A673 (cell line): ENCODE results near the gene ORAI2. TPM values are rescaled to one million over a fixed set of nuclear protein-coding genes. Genes with fewer than 3 reads are reported as not detected.

Experiments
- BruUV-seq: library from RNA; stranded (reverse); fragments of 400-500 nt; replicated peaks from 2 replicates; lab custom pipeline; 2021; lab: Mats Ljungman, UMichigan
- CTCF ChIA-PET: fragments of 300-600 bp; sonication (Branson Sonifier 250); formaldehyde crosslinking; loops from one replicate; lab custom pipeline; 2022; ENCODE audit warnings: antibody characterized with exemption; lab: Charles Lee
- POLR2A ChIA-PET: fragments of 300-600 bp; sonication (Branson Sonifier 250); formaldehyde crosslinking; loops from one replicate; lab custom pipeline; 2022; ENCODE audit warnings: antibody characterized with exemption; ENCODE audit not compliant: low non-redundant PET; lab: Charles Lee
- DNase-seq: peaks from one replicate; pipeline ENCODE4 v3.0.0-alpha.2; 2015; ENCODE audit warnings: low spot score
- H3K27ac ChIP-seq: fragments of 200-600 bp; sonication (generic); 2 replicates; pipeline ENCODE4 v1.5.1; 2016; ENCODE audit warnings: mixed run types, low read depth, mild to moderate bottlenecking, mixed read lengths, antibody characterized with exemption, low read length; ENCODE audit not compliant: poor library complexity, severe bottlenecking
- H3K27me3 ChIP-seq: fragments of 200-600 bp; sonication (generic); replicated peaks from 2 replicates; pipeline ENCODE4 v1.6.1; 2017; ENCODE audit warnings: mixed run types, low read depth, mild to moderate bottlenecking, mixed read lengths, antibody characterized with exemption, low read length; ENCODE audit not compliant: insufficient read depth, poor library complexity
- H3K36me3 ChIP-seq: fragments of 200-600 bp; sonication (generic); 2 replicates; pipeline ENCODE4 v1.6.1; 2016; ENCODE audit warnings: mixed run types, mild to moderate bottlenecking, mixed read lengths, antibody characterized with exemption, low read length; ENCODE audit not compliant: insufficient read depth, poor library complexity, severe bottlenecking
- H3K4me1 ChIP-seq: fragments of 200-600 bp; sonication (generic); 2 replicates; pipeline ENCODE4 v1.6.1; 2017; ENCODE audit warnings: mixed run types, mild to moderate bottlenecking, mixed read lengths, antibody characterized with exemption, low read length; ENCODE audit not compliant: insufficient read depth, poor library complexity, severe bottlenecking
- H3K4me3 ChIP-seq: fragments of 200-600 bp; sonication (generic); 2 replicates; pipeline ENCODE4 v1.5.1; 2016; ENCODE audit warnings: low read depth, mixed run types, mild to moderate bottlenecking, mixed read lengths, low read length; ENCODE audit not compliant: poor library complexity, severe bottlenecking
- H3K9me3 ChIP-seq: fragments of 200-600 bp; sonication (generic); 2 replicates; pipeline ENCODE4 v1.6.1; 2016; ENCODE audit warnings: mixed run types, low read depth, mild to moderate bottlenecking, mixed read lengths, antibody characterized with exemption, low read length; ENCODE audit not compliant: poor library complexity, severe bottlenecking
- EZH2 ChIP-seq: fragments of 200-600 bp; sonication (generic); IDR thresholded peaks from 2 replicates; pipeline ENCODE4 v1.6.1; 2017; ENCODE audit warnings: borderline replicate concordance, low read depth, mild to moderate bottlenecking, mixed read lengths, antibody characterized with exemption, low read length; ENCODE audit not compliant: poor library complexity, severe bottlenecking
- intact Hi-C: fragments of 100-400 bp; cut with micrococcal nuclease; formaldehyde crosslinking; loops from one replicate; pipeline ENCODE4 v1.10.0; 2022; ENCODE audit not compliant: unreplicated experiment
- total RNA-seq: library from RNA; stranded (reverse); gene quantifications from 2 replicates; pipeline ENCODE4 v1.2.3, GENCODE V29; 2021
- TF ChIP-seq, protein P1 (sequence below): fragments of 300-800, 200-600 bp; sonication (generic); conservative IDR thresholded peaks from 2 replicates; pipeline ENCODE4 v1.5.1; 2017; ENCODE audit warnings: low read depth, mild to moderate bottlenecking, antibody characterized with exemption, low read length, moderate library complexity, mixed read lengths

ORAI2 gene
- total RNA-seq, 1 experiment from 2014 or later: 35.2 TPM

DNA sequence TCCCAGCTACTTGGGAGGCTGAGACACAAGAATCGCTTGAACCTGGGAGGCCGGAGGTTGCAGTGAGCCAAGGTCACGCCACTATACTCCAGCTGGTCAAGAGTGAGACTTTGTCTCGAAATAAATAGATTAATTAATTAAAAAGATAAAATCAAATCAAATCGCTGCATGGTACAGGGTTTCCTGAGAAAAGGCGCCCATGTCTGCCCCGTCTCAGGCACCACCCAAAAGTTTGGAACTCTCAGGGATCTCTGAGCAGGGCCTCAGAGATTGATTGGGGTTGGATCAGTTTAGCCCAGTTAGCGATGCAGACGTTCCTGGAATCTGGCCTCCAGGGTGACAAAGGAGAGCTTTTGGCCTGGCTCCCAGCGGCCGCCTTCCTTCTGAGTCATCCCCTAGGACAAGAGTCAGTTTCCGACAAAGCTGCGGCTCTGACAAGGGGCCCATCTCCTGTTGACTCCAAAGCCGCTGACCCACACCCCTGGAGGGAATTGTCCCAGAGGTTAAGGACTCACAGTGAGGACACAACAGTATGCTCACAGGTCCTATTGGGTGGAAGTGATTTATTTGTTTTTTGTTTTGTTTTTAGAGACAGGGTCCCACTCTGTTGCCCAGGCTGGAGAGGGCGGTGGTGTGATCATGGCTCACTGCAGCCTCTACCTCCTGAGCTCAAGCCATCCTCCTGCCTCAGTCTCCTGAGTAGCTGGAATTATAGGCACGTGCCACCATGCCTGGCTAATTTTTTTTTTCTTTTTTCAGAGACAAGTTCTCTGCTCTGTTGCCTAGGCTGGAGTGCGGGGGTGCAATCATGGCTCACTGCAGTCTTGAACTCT is 6.8 kb downstream of the ORAI2 start:
- no peak for TF ChIP-seq EZH2
- TF ChIP-seq, protein P1, sequence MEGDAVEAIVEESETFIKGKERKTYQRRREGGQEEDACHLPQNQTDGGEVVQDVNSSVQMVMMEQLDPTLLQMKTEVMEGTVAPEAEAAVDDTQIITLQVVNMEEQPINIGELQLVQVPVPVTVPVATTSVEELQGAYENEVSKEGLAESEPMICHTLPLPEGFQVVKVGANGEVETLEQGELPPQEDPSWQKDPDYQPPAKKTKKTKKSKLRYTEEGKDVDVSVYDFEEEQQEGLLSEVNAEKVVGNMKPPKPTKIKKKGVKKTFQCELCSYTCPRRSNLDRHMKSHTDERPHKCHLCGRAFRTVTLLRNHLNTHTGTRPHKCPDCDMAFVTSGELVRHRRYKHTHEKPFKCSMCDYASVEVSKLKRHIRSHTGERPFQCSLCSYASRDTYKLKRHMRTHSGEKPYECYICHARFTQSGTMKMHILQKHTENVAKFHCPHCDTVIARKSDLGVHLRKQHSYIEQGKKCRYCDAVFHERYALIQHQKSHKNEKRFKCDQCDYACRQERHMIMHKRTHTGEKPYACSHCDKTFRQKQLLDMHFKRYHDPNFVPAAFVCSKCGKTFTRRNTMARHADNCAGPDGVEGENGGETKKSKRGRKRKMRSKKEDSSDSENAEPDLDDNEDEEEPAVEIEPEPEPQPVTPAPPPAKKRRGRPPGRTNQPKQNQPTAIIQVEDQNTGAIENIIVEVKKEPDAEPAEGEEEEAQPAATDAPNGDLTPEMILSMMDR: no peak

DNA sequence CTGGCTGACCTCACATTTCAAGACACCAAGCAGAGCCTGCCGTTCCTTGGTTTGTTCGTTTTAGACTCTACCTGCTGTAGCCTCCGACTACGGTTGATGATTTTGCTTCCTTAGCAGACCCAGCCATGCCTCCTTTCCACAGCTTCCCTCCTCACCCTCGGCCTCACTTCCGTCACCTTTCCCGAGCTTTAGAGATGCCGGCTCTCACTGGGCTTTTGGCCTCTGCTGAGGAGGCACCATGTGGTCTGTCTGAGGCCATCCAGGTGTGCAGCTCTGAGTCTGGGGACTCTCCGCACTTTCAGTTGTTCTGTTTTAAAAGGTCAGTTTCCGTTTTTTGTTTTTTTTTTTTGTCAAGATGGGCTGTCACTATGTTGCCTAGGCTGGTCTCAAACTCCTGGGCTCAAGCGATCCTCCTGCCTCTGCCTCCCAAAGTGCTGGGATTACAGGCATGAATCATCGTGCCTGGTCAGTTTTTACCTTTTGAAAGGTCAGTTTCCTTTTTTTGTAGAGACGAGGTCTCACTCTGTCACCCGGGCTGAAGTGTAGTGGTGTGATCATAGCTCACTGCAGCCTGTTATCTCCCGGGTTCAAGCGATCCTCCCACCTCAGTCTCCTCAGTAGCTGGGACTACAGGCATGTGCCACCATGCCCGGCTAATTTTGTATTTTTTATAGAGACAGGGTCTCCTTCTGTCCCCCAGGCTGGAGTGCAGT is 11.7 kb downstream of the ORAI2 start:
- Histone ChIP-seq H3K36me3 (no peaks in the 10 kb centered on the region), H3K27ac (no peak overlapping the region), H3K27me3 (no peaks in the 10 kb centered on the region), H3K4me1 (no peaks in the 10 kb centered on the region), H3K4me3 (no peak overlapping the region), H3K9me3 (no peaks in the 10 kb centered on the region)
- intact Hi-C loops: no loop called here
- POLR2A ChIA-PET: no interaction called here
- CTCF ChIA-PET: no interaction called here
- DNase-seq: no peak
- TF ChIP-seq, protein P1: no peak
- TF ChIP-seq EZH2: no peak
- BruUV-seq: no TSS peak

More for the DNA sequence above, 6.8 kb downstream of the ORAI2 start:
- Histone ChIP-seq H3K4me3 (no peak overlapping the region), H3K36me3 (no peaks in the 10 kb centered on the region), H3K9me3 (no peaks in the 10 kb centered on the region), H3K4me1 (no peaks in the 10 kb centered on the region), H3K27me3 (no peaks in the 10 kb centered on the region), H3K27ac (no peak overlapping the region)
- CTCF ChIA-PET: no interaction called here
- no peak for DNase-seq
- intact Hi-C loops: no loop called here
- BruUV-seq: no TSS peak
- POLR2A ChIA-PET: interaction anchor here (0.6 kb wide), 1 partner anchor 789 kb away, joined by 9 read pairs; no protein-coding TSS in a partner anchor

DNA sequence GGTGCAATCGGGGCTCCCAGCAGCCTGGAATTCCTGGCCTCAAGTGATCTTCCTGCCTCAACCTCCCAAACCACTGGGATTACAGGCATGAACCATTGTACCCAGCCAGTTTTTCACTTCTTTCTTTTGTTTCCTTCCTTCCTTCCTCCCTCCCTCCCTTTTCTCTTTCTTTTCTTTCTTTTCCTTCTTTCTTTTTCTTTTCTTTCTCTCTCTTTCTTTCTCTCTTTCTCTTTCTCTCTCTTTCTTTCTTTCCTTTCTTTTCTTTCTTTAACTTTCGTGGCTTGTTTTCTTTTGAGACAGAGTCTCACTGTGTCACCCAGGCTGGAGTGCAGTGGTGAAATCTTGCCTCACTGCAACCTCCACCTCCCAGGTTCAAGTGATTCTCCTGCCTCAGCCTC is 12.3 kb downstream of the ORAI2 start:
- H3K36me3 ChIP-seq: no peaks in the 10 kb centered on the region
- TF ChIP-seq EZH2: no peak
- TF ChIP-seq, protein P1: no peak
- H3K4me3 ChIP-seq: no peak overlapping the region
- CTCF ChIA-PET: no interaction called here
- H3K27me3 ChIP-seq: no peaks in the 10 kb centered on the region
- H3K27ac ChIP-seq: no peak overlapping the region
- POLR2A ChIA-PET: no interaction called here
- intact Hi-C loops: no loop called here
- H3K4me1 ChIP-seq: no peaks in the 10 kb centered on the region
- DNase-seq: no peak
- H3K9me3 ChIP-seq: no peaks in the 10 kb centered on the region
- BruUV-seq: no TSS peak
